Panc1 (cell line): ENCODE data around the gene SIL1. TPM values are rescaled to one million over a fixed set of nuclear protein-coding genes. Genes with fewer than 3 reads are reported as not detected.

Experiments
- ATAC-seq: fragments of 200-7000 bp; cut with Tn5 transposase; 2 replicates; pipeline ENCODE4 v1.9.1; 2020; ENCODE audit warnings: mild to moderate bottlenecking, moderate library complexity
- BruUV-seq: library from RNA; stranded (reverse); fragments of 400-500 nt; replicated peaks from 2 replicates; lab custom pipeline; 2021; lab: Mats Ljungman, UMichigan
- CTCF ChIA-PET: fragments of 300-600 bp; sonication (Branson Sonifier 250); formaldehyde crosslinking; loops from one replicate; lab custom pipeline; 2022; ENCODE audit warnings: antibody characterized with exemption; lab: Charles Lee
- POLR2A ChIA-PET: fragments of 300-600 bp; sonication (Branson Sonifier 250); formaldehyde crosslinking; loops from one replicate; lab custom pipeline; 2022; ENCODE audit warnings: antibody characterized with exemption; lab: Charles Lee
- DNase-seq: peaks from one replicate; pipeline ENCODE4 v3.0.0-alpha.2; 2010; ENCODE audit warnings: low read depth, low spot score
- H3K27ac ChIP-seq: 2 replicates; pipeline ENCODE4 v1.5.1; 2011; ENCODE audit warnings: mild to moderate bottlenecking, low read length, inconsistent platforms
- H3K27me3 ChIP-seq: fragments of 200-500 bp; sonication (Bioruptor generic); 2 replicates; pipeline ENCODE4 v1.6.0; 2014; ENCODE audit warnings: low read length, inconsistent platforms; ENCODE audit not compliant: control insufficient read depth, insufficient read depth
- H3K36me3 ChIP-seq: fragments of 200-500 bp; sonication (Bioruptor generic); 2 replicates; pipeline ENCODE4 v1.5.1; 2014; ENCODE audit warnings: inconsistent platforms, mild to moderate bottlenecking, low read length, moderate library complexity; ENCODE audit not compliant: control insufficient read depth, insufficient read depth
- H3K4me1 ChIP-seq: 2 replicates; pipeline ENCODE4 v1.5.1; 2011; ENCODE audit warnings: inconsistent platforms, mild to moderate bottlenecking, low read length, moderate library complexity; ENCODE audit not compliant: control insufficient read depth, insufficient read depth
- H3K4me3 ChIP-seq, 2 experiments: 2 replicates each; pipeline ENCODE4 v1.5.1; 2011 to 2012; ENCODE audit warnings: low read depth in 2 of 2, low read length in 2 of 2, mild to moderate bottlenecking in 2 of 2, inconsistent platforms in 1 of 2, moderate library complexity in 1 of 2
- H3K9me3 ChIP-seq: fragments of 200-500 bp; sonication (Bioruptor generic); 2 replicates; pipeline ENCODE4 v1.5.1; 2014; ENCODE audit warnings: low read depth, mild to moderate bottlenecking, inconsistent platforms, low read length, moderate library complexity; ENCODE audit not compliant: control insufficient read depth, insufficient read depth
- POLR2AphosphoS5 ChIP-seq: IDR thresholded peaks from 2 replicates; pipeline ENCODE4 v1.6.1; 2012; ENCODE audit warnings: mild to moderate bottlenecking, low read depth, low read length, moderate library complexity
- REST ChIP-seq, 2 experiments: IDR thresholded peaks; 2 replicates each; pipeline ENCODE4 v1.6.1; 2011 to 2012; ENCODE audit warnings: low read depth in 2 of 2, control low read depth in 1 of 2, low read length in 1 of 2, mild to moderate bottlenecking in 1 of 2, moderate library complexity in 1 of 2; ENCODE audit not compliant: insufficient read depth in 1 of 2
- SIN3A ChIP-seq: IDR thresholded peaks from 2 replicates; pipeline ENCODE4 v1.6.1; 2012; ENCODE audit warnings: low read depth, mild to moderate bottlenecking, low read length, moderate library complexity, borderline replicate concordance; ENCODE audit not compliant: insufficient read depth
- TCF7L2 ChIP-seq: IDR thresholded peaks from 2 replicates; pipeline ENCODE4 v1.6.1; 2011; ENCODE audit warnings: mild to moderate bottlenecking, low read depth, low read length, inconsistent platforms
- in situ Hi-C: cut with HindIII; loops from 2 replicates; pipeline ENCODE4 v1.10.0; 2016; ENCODE audit warnings: low sequenced_read_pairs, low pct_unique_long_range_greater_than_20kb
- intact Hi-C: fragments of 100-400 bp; cut with micrococcal nuclease; formaldehyde crosslinking; loops from one replicate; pipeline ENCODE4 v1.10.0; 2022; ENCODE audit not compliant: unreplicated experiment
- total RNA-seq: library from RNA; stranded (reverse); gene quantifications from one replicate; pipeline ENCODE4 v1.2.1, GENCODE V29; 2021; ENCODE audit not compliant: unreplicated experiment
- TF ChIP-seq, protein P1 (sequence below): fragments of 450-650 bp; IDR thresholded peaks from 2 replicates; pipeline ENCODE4 v1.5.1; 2017; ENCODE audit warnings: mild to moderate bottlenecking

The SIL1 gene
- total RNA-seq, 1 experiment from 2014 or later, result 35.4 TPM

DNA sequence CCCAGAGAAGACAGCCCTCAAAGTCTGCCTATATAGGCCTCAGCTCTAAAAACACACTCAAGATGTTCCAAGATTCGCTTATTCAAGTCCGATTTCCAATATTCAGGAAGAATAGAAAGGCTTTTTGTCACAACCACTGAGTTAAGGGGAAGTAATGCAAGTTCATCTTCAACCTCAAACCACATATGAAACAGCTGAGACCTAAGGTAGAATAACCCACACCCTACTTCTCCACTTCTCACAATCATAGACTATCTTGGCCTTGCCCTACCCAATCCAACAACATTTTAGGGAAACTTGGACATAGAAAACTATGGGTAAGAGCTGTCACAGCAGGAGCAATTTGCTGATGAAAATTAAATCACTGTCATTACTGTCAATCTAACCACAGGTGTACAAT lies 171.0 kb downstream of the SIL1 start:
- no peaks in the 10 kb centered on the region for H3K4me1 ChIP-seq
- H3K9me3 ChIP-seq, result no peaks in the 10 kb centered on the region
- intact Hi-C loops, result no loop called here
- CTCF ChIA-PET, result no interaction called here
- TF ChIP-seq, protein P1, sequence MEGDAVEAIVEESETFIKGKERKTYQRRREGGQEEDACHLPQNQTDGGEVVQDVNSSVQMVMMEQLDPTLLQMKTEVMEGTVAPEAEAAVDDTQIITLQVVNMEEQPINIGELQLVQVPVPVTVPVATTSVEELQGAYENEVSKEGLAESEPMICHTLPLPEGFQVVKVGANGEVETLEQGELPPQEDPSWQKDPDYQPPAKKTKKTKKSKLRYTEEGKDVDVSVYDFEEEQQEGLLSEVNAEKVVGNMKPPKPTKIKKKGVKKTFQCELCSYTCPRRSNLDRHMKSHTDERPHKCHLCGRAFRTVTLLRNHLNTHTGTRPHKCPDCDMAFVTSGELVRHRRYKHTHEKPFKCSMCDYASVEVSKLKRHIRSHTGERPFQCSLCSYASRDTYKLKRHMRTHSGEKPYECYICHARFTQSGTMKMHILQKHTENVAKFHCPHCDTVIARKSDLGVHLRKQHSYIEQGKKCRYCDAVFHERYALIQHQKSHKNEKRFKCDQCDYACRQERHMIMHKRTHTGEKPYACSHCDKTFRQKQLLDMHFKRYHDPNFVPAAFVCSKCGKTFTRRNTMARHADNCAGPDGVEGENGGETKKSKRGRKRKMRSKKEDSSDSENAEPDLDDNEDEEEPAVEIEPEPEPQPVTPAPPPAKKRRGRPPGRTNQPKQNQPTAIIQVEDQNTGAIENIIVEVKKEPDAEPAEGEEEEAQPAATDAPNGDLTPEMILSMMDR, result no peak
- no peak for TF ChIP-seq TCF7L2
- no peak for TF ChIP-seq SIN3A
- no peak for TF ChIP-seq REST (IDR thresholded peaks at IDR 0.05; ENCODE audit: insufficient read depth in 1 of 2, low read depth in 2 of 2, low read length in 1 of 2)
- TF ChIP-seq POLR2AphosphoS5, result no peak
- H3K36me3 ChIP-seq, result no peaks in the 10 kb centered on the region
- no TSS peak for BruUV-seq
- H3K4me3 ChIP-seq, result no peak overlapping the region
- H3K27me3 ChIP-seq, result no peaks in the 10 kb centered on the region
- ATAC-seq, result no peak
- DNase-seq, result no peak
- no peak overlapping the region for H3K27ac ChIP-seq
- POLR2A ChIA-PET, result no interaction called here
- in situ Hi-C loops, result no loop called here

- no TSS peak for BruUV-seq
- in situ Hi-C loops (no loop called here), intact Hi-C loops (no loop called here)
- POLR2A ChIA-PET, result no interaction called here
- Histone ChIP-seq H3K9me3 (no peaks in the 10 kb centered on the region), H3K27me3 (no peaks in the 10 kb centered on the region), H3K4me3 (no peak overlapping the region), H3K4me1 (no peaks in the 10 kb centered on the region), H3K27ac (no peak overlapping the region), H3K36me3 (no peaks in the 10 kb centered on the region)
- DNase-seq (no peak), ATAC-seq (no peak)
- TF ChIP-seq SIN3A (no peak), REST (IDR thresholded peaks at IDR 0.05; ENCODE audit: insufficient read depth in 1 of 2, low read depth in 2 of 2, low read length in 1 of 2) (no peak), TCF7L2 (no peak), POLR2AphosphoS5 (no peak)
- TF ChIP-seq, protein P1, result no peak
- CTCF ChIA-PET, result no interaction called here
Measured at GRCh38 chr5:139025651-139026050, 172.5 kb downstream of the SIL1 start.
